Anterior cingulate cortex (tissue), 58 donors: ENCODE measurements around the gene AGPS.
A peak's percentile ranks its signal among the peaks of the same experiment; 100 is the strongest.
"Not testable (repeated sequence)": the region's sequence is repeated elsewhere in the genome, so short reads cannot be mapped to it uniquely, and the experiment has no call there.

ENCODE experiments used
- DNase-seq, 58 donors: peaks; one replicate each; lab custom pipeline; 2025; lab: John Stamatoyannopoulos, UW

Gene AGPS

GRCh38 chr2:177392373-177393202 lies at the start of gene AGPS:
AGPS (plus strand) TSS chr2:177392773; CDS start chr2:177392790, 17 bp downstream.
- peak; percentile 21 to 82 (median 67) for DNase-seq

GRCh38 chr2:177343773-177344172 lies 48.8 kb upstream of the AGPS start:
- DNase-seq = no peak

- DNase-seq = no peak
Measured at GRCh38 chr2:177344316-177344715, 48.3 kb upstream of the AGPS start.

- DNase-seq = no peak
Measured at GRCh38 chr2:177346192-177346591, 46.4 kb upstream of the AGPS start.

GRCh38 chr2:177347570-177347969 lies 45.0 kb upstream of the AGPS start:
- no peak for DNase-seq

GRCh38 chr2:177348118-177348654 lies 44.4 kb upstream of the AGPS start:
- DNase-seq = no peak

GRCh38 chr2:177348733-177349693 lies 43.6 kb upstream of the AGPS start:
- no peak for DNase-seq

GRCh38 chr2:177350624-177351023 lies 41.9 kb upstream of the AGPS start:
- not testable (repeated sequence) for DNase-seq

GRCh38 chr2:177351121-177351520 lies 41.5 kb upstream of the AGPS start:
- not testable (repeated sequence) for DNase-seq

- DNase-seq = no peak
Measured at GRCh38 chr2:177352441-177353186, 40.0 kb upstream of the AGPS start.

- no peak for DNase-seq
Measured at GRCh38 chr2:177353187-177353478, 39.4 kb upstream of the AGPS start.

GRCh38 chr2:177354541-177354940 lies 38.0 kb upstream of the AGPS start:
- not testable (repeated sequence) for DNase-seq

GRCh38 chr2:177355874-177356273 lies 36.7 kb upstream of the AGPS start:
- no peak for DNase-seq

GRCh38 chr2:177359836-177360595 lies 32.6 kb upstream of the AGPS start:
- DNase-seq = no peak

GRCh38 chr2:177362499-177362898 lies 30.1 kb upstream of the AGPS start:
- DNase-seq = peak in 22 of 58 donors; percentile 4 to 49 (median 16)

- peak in 17 of 58 donors; percentile 3 to 54 (median 20) for DNase-seq
Measured at GRCh38 chr2:177363332-177363731, 29.2 kb upstream of the AGPS start.

GRCh38 chr2:177365764-177366163 lies 26.8 kb upstream of the AGPS start:
- not testable (repeated sequence) for DNase-seq

GRCh38 chr2:177368023-177368422 lies 24.6 kb upstream of the AGPS start:
- not testable (repeated sequence) for DNase-seq

- DNase-seq = no peak
Measured at GRCh38 chr2:177379354-177379753, 13.2 kb upstream of the AGPS start.

GRCh38 chr2:177380181-177380580 lies 12.4 kb upstream of the AGPS start:
- DNase-seq = no peak
